ENCODE results near the gene IRS2. TPM values are rescaled to one million over a fixed set of nuclear protein-coding genes. Genes with fewer than 3 reads are reported as not detected.

IRS2 gene
- total RNA-seq, 1 donor from 2014 or later: 2.8 TPM

DNA sequence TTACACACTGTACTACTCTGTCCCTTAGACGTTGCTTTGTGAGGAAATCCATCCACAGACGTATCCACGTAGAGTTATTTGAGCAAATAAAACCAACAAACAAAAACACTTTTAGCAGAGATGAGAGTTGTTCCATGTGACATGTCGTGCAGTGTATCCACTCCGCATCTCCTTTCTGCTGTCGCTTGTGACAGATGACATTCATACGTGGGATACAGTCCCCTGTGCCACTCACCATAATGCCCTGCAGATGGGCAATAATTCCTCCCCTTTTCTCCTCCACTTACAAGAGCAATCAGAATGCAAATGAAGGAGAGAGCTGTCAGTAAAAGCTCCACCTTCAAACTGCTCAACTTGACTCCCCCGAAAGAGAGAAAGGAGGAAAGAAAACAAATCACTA, 26.0 kb downstream of the IRS2 start:
- intact Hi-C loops (cut with micrococcal nuclease): no loop called here

DNA sequence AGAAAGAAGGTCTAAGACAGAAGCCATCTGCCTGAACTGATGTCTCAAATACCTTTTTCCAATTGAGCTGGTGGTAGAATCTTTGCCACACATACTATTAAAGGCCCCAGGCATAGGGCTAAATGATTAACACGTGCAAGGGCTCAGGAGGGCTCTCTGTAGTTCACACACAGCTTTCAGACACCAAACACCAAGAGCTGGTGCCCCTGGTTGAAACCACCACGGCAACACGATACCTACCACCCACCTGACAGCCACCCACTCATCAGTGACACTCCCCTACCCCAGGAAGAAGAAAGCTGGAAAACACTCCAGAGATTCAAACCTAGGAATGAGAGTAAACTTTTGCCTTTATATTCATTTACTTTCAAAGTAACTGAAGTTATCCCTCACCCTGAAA, 26.8 kb downstream of the IRS2 start:
- intact Hi-C loops (cut with micrococcal nuclease): no loop called here

DNA sequence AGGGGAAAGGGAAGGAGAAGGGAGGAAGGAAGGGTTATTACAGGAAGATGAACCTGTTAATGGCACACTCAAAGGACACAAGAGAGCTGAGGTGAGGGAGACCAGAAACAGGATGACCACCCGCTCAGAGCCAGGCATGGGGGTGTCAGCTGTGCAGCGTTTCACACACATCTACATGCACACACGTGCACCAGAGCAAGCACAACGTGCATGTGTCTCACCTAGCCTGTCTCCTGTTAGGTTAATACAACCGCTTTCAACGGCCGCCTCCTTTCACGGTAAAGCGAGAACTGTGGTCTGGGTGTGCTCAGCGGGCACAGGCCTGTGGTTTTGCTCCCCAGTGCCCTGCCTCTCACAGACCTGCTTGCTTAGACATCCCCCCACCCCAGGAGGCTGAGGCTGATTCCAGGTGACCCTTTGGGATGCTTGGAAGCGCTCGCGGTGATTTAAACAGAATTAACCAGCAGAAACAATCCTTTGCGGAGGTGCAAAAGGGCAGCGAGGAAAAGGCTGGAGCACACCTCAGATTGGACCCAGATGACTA, 27.4 kb downstream of the IRS2 start:
- intact Hi-C loops (cut with micrococcal nuclease): no loop called here

DNA sequence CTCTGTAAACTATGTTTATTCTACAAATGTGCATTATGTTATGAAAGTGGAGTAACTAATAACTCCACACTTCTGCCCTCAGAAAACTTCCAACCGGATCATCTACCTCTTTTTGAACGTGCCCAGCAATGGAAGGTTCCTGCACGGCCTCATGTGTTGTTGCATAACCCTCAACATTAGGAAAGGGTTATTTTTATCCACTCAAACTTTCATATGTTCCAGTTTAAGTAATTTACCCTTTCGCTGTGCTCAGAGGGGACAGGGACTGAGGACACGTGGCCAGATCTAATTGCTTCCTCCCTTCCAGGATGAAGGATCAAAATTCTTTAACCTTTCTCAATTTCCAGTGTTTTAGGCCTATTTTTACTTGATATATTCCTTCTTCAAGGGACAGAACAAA, 29.6 kb downstream of the IRS2 start:
- intact Hi-C loops (cut with micrococcal nuclease): no loop called here

DNA sequence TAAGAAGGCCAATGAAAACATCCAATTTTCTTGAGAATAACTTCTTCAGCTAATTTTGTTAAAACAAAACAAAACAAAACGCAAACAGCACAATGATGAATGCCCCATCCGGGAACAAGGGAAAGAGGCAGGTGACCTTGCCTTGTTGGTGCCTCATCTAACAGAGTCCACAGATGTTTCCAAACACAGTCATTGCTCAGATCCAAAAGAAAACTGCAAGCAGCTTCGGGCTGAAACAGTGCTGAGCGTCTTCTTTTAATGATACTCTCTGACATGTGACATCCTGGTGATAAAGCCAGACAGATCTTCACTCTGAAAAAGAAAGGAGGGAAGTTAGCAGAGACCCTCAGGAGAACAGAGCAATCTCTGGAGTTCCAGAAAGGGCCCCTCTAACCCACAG, 30.4 kb downstream of the IRS2 start:
- intact Hi-C loops (cut with micrococcal nuclease): no loop called here

DNA sequence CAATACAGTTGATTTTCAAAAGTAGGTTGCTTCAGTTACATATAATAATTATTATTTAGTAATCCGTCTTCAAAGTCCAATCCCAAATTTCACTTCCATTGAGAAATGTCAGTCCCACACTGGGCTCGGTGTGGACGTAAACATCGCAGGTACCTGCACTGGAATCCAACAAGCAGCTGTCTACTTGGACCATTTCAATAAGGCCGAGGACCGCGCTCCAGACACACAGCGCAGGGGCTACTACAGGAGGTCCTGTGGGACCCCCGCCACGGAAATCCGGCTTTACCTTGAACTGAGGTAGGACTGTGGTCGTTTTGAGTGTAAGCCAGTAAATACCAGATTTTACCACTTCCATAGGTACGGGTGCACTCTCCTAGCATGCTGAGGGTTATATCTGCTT, 30.8 kb downstream of the IRS2 start:
- intact Hi-C loops (cut with micrococcal nuclease): no loop called here

DNA sequence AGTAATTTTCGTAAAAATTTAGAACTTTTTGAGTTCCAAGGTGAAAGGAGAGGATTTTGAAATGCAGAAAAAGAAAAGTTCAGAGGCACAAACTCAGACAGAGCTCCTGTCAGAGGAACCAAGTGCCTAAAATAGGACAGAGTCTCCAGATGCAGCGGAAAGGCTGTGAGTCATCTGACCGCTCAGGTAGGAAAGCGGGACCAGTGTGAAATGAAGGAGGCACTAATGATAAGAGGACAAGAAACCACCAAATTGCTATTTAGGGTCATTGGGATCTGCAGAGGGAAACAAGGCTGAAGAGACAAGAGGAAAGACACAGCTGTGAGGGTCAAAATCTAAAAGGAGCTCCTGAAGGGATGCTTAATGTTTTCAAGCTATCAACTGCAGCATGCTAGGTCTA, 34.9 kb downstream of the IRS2 start:
- intact Hi-C loops (cut with micrococcal nuclease): no loop called here

DNA sequence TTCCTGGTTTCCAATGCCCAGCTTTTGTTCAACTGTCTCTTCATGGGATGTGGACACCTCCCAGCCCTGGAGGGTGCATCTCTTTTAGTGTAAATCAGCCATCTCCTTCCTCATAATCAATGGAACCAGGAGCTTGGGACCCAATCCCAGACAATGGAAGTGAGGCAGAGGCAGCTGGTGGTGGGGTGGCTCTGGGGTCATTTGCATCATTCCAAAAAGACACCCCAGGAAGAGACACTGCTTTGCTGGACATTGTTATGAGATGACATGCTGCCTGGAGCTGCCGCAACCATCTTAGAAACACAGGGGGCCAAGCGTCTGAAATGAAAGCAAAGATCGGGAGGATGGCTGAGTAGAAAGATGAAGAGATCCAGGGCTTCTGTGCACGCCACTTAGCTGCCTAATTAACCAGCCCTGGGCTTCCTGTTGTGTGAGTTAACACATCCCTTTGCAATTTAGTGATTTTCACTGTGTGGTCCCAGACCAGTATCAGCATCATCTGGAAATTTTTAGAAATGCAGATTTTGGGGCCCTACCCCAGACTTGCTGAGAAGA, 36.1 kb downstream of the IRS2 start:
- intact Hi-C loops (cut with micrococcal nuclease): no loop called here

DNA sequence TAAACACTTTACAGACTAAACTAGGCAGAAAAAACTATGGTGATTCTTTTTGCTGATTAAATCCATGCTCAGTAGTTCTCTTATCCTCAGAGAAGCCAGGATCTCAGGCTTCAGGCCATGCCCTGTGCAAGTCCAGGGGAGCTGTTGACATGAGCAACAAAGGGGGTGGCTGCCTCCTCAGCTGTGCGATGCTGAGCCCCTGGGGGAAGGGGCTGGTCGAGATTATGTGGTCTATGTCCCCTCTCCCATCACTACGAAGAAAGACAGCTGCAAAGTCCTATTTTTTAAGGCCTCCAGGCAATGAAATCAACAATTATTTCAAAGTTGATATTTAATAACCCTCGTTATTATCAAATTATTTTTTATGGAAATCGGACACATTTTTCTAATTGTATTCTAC, 37.0 kb downstream of the IRS2 start:
- intact Hi-C loops (cut with micrococcal nuclease): no loop called here

DNA sequence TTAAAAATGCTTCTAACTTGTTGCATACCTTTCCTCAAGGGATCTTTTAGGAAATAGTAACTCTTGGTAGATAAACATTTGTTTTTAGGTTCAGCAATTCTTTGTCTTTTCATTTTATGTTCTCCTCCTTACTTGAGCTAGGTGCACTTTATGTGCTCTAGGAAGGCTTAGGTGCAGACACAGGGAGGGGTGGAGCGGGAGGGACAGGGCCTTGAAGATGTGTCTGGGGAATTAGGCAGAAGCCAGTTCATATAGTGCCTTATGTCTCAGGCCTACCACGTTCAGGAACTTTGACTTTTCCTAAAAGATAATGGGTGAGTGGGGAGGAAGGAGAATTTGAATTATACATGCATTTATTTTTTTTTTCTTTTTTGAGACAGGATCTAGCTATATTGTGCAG, 37.7 kb downstream of the IRS2 start:
- intact Hi-C loops (cut with micrococcal nuclease): no loop called here

DNA sequence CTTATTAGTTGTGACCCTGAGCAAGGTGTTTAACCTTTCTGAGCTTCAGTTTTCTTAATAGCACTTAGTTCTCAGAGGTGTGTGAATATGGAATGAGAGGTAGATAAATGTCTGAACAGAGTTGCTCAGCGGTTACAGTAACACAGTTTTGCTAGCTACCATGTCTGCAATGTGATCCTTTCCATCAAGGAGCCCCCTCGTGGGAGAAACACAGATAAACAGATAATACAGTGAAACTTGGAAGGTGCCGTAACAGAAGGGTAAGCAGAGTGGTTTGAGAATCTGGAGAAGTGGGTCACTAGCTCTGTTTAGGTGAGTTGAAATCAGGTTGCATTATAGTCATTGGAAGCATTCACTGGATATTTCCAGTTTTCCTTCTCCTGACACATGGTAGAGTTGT, 38.9 kb downstream of the IRS2 start:
- intact Hi-C loops (cut with micrococcal nuclease): no loop called here

DNA sequence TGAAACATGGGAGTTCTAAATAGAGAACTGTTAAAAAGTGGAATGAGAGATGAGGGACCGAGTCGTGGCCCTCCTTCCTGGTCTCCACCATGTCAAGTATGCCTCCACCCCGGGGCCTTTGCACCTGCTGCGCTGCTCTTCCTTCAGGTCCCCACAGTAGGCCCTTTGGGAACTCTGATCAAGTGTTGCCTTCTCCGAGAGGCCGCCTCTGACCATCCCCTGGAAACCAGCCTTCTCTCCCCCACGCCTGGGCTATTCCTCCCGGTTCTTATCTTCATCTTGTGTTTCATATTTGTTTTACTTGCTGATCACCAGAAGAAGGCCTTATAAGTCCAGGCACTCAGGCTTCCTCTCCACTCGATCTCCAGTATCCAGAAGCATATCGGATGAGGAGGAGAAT, 40.0 kb downstream of the IRS2 start:
- intact Hi-C loops (cut with micrococcal nuclease): no loop called here

DNA sequence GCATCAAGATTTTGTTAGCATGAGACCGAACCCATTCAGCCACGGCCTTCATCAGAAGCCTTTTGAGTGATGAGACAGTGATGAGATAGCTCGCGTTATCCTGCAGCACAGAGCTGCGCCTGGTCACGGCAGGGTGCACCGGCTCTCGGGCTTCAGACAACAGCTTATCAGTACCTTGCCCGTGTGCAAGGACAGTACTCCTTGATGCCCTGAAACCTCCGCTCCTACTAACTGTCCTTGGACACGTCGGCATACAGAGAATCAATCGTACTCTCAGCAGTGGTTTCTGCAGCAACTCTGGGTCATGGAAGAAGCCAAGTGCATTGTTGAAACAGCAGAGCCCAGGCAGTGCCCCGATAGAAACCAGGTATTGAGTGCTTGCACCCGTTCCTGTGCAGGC, 40.7 kb downstream of the IRS2 start:
- intact Hi-C loops (cut with micrococcal nuclease): no loop called here

DNA sequence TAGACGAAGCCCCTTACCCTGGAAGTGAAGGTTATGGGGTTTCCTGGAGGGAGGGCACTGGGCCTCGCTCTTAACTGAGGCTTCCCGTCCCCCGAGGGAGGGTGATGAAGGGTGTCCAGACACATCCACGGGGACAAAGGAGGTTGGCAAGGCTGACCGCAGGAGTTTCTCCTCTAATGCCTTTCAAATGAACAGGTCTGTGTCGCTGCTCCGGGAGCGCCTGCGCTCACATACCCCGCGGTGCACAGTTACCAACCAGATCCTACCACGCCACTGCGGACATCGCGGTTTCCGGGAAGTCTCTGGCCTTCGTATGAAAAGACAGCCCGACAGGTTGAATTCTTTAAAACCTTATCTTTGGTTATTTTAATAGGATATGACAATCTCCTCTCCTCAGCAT, 41.3 kb downstream of the IRS2 start:
- intact Hi-C loops (cut with micrococcal nuclease): no loop called here

DNA sequence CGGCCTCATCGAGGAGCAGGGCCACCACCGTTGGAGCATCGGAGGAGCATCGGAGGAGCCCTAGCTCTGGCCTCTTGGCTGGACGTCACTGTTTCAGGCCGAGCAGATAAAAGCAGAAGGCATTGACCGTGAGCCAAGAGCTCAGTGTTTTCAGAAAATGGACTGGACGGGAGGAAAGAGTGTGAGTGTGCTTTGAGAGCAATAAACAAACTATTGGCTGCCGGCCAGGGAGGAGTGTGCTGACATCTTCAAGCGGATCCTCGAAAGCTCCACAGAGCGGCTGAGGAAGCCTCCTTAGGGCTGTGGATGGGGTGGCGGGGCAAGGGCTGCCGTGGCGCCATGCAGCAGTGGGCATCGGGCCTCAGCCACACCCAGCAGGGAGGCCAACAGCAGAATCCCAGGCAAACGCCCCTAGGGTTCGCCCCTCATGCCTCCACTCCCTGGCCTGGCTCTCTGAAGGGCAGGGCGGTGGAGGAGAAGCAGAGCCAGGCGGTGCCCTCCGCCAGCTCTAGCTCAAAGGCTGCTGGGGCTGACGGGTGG, 41.8 kb downstream of the IRS2 start:
- intact Hi-C loops (cut with micrococcal nuclease): no loop called here

DNA sequence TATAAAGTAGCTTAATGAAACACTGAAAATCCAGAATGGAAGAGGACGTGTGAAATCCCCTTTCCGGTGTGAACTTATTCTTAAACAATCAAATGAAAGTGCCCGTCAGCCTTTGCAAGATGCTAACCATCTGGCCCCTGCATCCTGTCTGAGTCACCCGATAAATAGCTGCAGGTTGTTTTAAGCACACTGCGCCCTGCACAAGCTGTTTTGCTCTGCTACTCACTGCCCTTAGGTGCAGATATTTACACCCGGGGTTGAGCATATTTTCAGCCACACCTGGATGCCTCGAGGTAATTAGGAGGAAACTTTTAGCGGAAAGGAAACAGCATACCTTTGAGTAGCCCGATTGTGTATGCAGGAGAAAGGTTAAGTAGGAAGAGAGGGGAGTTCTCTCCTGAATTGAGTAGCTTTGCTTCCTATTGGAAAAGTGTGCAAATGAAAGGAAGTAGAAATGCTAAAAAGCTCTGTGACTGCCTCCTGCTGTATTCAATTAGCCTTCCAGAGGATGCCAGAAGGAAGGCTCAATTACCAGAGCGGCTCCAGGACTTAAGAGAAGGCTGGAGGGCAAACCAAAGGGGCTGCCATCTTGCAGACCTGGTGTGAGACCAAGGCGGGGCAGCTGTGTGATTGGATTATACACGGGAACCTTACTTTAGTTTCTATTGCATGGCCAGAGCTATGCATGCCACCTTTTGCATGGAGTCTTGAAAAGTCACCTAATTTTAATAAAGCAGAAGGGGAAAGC, 42.5 kb downstream of the IRS2 start:
- intact Hi-C loops (cut with micrococcal nuclease): no loop called here

DNA sequence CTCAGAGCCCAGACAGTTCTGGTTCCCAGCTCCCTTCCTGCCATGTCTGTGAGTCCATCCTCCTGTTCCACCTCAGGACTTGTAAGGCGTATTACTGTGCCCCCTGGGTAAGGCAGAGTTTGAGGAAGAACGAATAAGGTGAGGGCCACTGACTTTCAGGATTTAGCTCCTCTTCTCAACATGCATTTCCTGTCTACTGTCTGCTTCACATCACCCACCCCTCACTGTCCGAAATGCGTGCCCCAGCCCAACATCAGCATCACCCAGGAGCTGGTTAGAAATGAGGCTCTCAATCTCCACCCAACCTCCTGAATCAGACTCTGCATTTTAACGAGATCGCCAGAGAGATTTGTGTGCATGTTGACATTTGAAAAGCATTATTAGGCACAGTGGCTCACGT, 44.4 kb downstream of the IRS2 start:
- intact Hi-C loops (cut with micrococcal nuclease): no loop called here

DNA sequence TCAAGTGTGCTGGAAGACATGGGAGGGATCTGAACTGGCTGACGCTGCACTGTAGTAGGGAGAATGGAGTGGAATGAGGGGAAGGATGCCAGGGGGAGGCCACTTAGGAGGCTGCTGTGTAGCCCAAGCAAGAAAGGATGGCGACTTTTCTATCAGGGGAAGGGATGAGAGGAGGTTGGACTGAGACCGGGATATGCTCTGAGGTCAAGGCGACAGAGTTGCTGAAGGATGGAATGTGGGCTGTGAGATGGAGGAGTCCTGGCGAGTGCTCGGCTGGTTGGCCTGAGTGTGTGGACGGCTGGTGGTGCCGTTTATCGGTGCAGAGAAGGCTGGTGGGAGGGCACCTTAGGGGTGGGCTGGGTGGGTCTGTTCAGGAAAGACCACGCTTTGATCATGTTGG, 45.7 kb downstream of the IRS2 start:
- intact Hi-C loops (cut with micrococcal nuclease): no loop called here

DNA sequence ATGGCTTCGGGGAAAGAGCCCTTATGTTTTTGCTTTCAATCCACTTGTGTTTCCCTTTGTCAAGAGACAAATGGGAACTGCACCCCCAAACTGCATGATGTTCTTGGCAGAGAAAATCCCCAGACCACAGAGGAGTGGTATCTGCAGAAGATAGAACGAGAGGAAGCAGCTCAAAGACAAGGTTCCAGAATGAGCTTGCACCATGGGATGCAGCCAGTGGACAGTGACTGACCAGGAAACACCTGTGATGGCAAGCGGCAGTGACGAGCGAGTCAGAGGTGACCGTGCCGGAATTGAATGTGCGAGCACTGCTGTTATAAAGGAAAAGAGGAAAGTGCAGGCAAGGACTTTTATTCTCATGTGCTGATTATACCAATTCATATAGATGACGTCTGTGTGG, 46.3 kb downstream of the IRS2 start:
- intact Hi-C loops (cut with micrococcal nuclease): no loop called here

DNA sequence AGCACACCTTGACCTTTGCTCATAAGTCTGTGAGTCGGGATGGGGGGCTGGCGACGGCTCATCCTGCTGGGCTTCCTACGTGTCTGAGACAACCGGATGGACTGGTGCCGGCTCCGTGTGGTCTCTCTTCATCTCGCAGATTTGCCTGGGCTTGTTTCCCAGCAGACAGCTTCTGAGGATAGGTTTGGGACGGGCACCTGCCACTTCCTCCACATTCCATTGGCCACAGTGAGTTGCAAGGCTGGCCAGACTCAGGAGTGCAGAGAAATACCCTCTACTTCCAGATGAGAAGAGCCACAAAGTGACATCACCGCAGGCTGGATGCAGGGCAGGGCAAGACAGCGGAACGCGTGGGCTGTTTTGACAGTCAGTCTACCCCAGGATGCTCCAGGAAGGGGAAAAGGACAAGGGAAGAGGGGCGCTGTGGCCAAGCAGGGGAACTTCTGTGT, 48.1 kb downstream of the IRS2 start:
- intact Hi-C loops (cut with micrococcal nuclease): no loop called here

DNA sequence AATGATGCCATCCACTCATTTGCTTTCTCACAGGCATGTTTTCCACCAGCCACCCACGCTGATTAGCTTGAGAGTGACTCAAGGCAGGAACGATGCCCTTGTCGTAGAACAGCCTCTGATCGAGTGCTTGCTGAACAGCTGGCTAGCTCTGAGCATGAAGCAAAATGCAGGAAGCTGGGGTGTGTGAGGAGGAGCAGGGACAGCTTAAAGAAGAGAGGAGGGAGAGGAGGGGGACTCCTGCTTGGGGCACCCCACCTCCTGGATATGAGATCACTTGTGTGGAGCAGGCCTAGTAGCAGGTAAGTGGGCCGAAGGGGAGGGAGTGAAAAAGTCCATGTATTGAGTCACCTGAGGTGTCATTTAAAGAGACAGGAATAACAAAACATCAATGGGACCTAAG, 48.8 kb downstream of the IRS2 start:
- intact Hi-C loops (cut with micrococcal nuclease): no loop called here

DNA sequence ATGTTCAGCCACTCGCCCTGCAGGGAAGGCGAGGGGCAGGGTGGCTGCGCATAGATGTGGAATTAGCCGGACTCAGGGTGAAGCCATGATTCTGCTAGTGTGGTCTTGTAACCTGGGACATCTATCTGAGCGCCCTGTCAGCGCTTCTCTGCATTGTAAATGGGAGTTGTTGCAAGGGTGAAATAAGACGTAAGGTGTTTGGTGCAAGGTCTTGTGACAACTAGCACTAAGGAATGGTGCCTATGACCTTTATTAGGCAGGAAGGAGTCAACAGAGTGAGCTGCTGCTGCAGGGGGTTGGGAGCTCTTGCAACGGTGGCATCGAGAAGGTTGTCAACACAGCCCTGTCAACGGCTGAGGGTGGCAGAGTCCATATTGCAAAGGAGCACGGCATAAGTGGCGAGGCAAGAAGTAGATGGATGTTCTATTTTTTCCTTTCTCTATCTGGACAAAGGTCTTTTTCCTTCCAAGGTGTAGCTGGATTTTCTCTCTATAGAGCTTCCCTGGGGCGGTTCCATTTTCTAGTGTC, 49.3 kb downstream of the IRS2 start:
- intact Hi-C loops (cut with micrococcal nuclease): no loop called here
